AG04449 (cell line): ENCODE data around the gene SKIC2.

Experiments used
- CTCF ChIA-PET: fragments of 350-600 bp; formaldehyde crosslinking; extraction: SDS; loops from one replicate; lab custom pipeline; 2021; ENCODE audit warnings: antibody characterized with exemption; lab: Yijun Ruan, JAX
- POLR2A ChIA-PET: fragments of 400-600, 350-600 bp; formaldehyde crosslinking; extraction: SDS; loops from one replicate; lab custom pipeline; 2020; ENCODE audit warnings: antibody characterized with exemption, inconsistent platforms; lab: Yijun Ruan, JAX
- DNase-seq: peaks from one replicate; pipeline ENCODE4 v3.0.0-alpha.2; 2010; ENCODE audit warnings: low read depth, low spot score
- H3K4me3 ChIP-seq: 2 replicates; pipeline ENCODE4 v1.5.1; 2011; ENCODE audit warnings: low read depth, mild to moderate bottlenecking, control low read depth, low read length
- CTCF ChIP-seq: IDR thresholded peaks from one replicate; pipeline ENCODE4 v1.5.1; 2011; ENCODE audit warnings: mild to moderate bottlenecking, moderate library complexity, low read length, control low read depth, inconsistent platforms; ENCODE audit not compliant: insufficient read depth; ENCODE audit errors: missing control alignments

The SKIC2 gene

GRCh38 chr6:31947864-31948263 lies 11.1 kb upstream of the SKIC2 start:
- H3K4me3 ChIP-seq, result no peak overlapping the region
- no peak for DNase-seq
- POLR2A ChIA-PET, result interaction anchor here (0.6 kb wide), 1 partner anchor 129 kb away, joined by 3 read pairs; no protein-coding TSS in a partner anchor

DNA sequence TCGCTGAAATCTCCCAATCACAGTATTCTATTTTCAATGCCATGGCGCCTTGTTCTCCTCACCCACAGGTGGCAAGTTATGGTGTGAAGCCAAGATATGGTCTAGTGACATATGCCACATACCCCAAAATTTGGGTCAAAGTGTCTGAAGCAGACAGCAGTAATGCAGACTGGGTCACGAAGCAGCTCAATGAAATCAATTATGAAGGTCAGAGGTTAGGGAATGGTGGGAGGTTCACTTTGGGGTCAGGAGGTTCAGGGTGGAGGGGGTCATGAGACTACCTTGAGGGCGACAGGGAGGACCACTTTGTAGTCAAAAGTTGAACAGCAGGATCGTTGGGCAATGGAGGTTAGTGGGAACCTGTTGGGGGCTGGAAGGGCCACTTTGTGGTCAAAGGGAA lies 10.7 kb upstream of the SKIC2 start:
- ChIA-PET CTCF (interaction anchor here (0.8 to 7.4 kb wide), 3 partner anchors 8 to 68 kb away, joined by 3 to 94 read pairs (median 3); no protein-coding TSS in a partner anchor), POLR2A (interaction anchor here (0.6 to 1.2 kb wide), 4 partner anchors 10 to 130 kb away, joined by 3 to 6 read pairs (median 4); partner anchors contain the start of genes EHMT2, NELFE and SKIC2)
- no peak for DNase-seq
- H3K4me3 ChIP-seq, result no peak overlapping the region
- no peak for TF ChIP-seq CTCF

More at GRCh38 chr6:31947864-31948263, 11.1 kb upstream of the SKIC2 start:
- CTCF ChIA-PET, result interaction anchor here (0.8 to 7.4 kb wide), 3 partner anchors 7 to 68 kb away, joined by 3 to 94 read pairs (median 3); no protein-coding TSS in a partner anchor
- TF ChIP-seq CTCF, result no peak

- H3K4me3 ChIP-seq, result no peak overlapping the region
- ChIA-PET CTCF (interaction anchor here (7.4 kb wide), 1 partner anchor 8 kb away, joined by 94 read pairs; no protein-coding TSS in a partner anchor), POLR2A (interaction anchor here (0.6 to 1.2 kb wide), 4 partner anchors 10 to 327 kb away, joined by 3 to 6 read pairs (median 4); partner anchors contain the start of genes EHMT2, NELFE and SKIC2)
- TF ChIP-seq CTCF, result no peak
- no peak for DNase-seq
Observed at GRCh38 chr6:31948753-31949413, 10.1 kb upstream of the SKIC2 start.

- CTCF ChIA-PET, result interaction anchor here (0.7 to 7.4 kb wide), 10 partner anchors 9 to 272 kb away, joined by 3 to 94 read pairs (median 24); partner anchors contain the start of genes LY6G5C, NELFE, SKIC2 and ZBTB12
- POLR2A ChIA-PET, result no interaction called here
- H3K4me3 ChIP-seq, result no peak overlapping the region
- DNase-seq, result no peak
- TF ChIP-seq CTCF, result no peak
Observed at GRCh38 chr6:31949926-31950548, 8.9 kb upstream of the SKIC2 start.

DNA sequence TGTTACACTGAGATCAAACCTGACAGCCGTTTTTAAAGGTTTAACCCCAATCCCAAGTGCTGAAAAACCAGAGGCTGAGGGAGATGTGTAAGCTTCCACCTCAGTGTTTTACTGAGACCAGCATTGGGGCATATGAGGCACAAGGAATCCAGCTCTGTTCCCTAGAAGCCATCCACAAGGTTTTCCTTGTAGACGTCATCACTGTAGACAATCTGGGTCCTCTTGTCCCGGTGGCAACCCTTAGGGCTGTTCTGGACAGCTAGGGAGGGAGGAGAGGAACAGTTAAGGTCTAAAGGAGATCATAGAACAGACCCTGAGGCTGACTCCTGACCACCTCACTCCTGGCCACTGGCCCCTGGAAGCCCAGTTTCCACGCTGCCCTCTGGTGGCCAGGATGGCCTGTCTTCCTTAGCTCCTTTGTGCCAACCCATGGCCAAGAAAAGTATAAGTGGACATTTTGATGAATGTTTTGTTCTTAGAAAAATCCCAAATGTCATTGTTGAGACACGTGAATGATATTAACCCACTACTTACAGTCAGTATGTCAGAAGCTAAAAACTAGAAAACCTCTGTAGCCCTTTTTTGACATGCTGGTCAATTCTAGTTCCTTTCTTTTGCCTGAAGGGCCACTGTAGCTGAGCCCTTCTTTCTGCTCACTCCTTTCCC lies 6.7 kb upstream of the SKIC2 start:
- POLR2A ChIA-PET, result interaction anchor here (0.9 to 1.2 kb wide), 5 partner anchors 20 to 125 kb away, joined by 3 to 5 read pairs (median 3); partner anchors contain the start of genes DXO, HSPA1B and ZBTB12
- no peak for DNase-seq
- peak; percentile 86 for TF ChIP-seq CTCF
- no peak overlapping the region for H3K4me3 ChIP-seq
- CTCF ChIA-PET, result interaction anchor here (0.8 to 7.4 kb wide), 45 partner anchors 8 to 1032 kb away, joined by 3 to 94 read pairs (median 5); partner anchors contain the start of genes ATP6V1G2, C2, DXO and EHMT2
